Endothelial cell of umbilical vein (primary cell): ENCODE data around the gene SCN7A. TPM values are rescaled to one million over a fixed set of nuclear protein-coding genes. Genes with fewer than 3 reads are reported as not detected.
A peak's percentile ranks its signal among the peaks of the same experiment; 100 is the strongest.

ENCODE experiments used
- BruUV-seq: library from RNA; stranded (reverse); fragments of 400-500 nt; replicated peaks from 2 replicates; lab custom pipeline; 2021; lab: Mats Ljungman, UMichigan
- CTCF ChIA-PET: fragments of 300-600, 350-600 bp; sonication (Branson Sonifier 250); formaldehyde crosslinking; loops from one replicate; lab custom pipeline; 2021; ENCODE audit warnings: antibody characterized with exemption, inconsistent platforms; lab: Charles Lee
- POLR2A ChIA-PET: fragments of 300-600, 350-600 bp; sonication (Branson Sonifier 250); formaldehyde crosslinking; loops from one replicate; lab custom pipeline; 2021; ENCODE audit warnings: antibody characterized with exemption, inconsistent platforms; lab: Charles Lee
- DNase-seq: peaks from one replicate; pipeline ENCODE4 v3.0.0-alpha.2; 2011; ENCODE audit warnings: low read depth, low spot score
- FAIRE-seq: peaks from 2 replicates; lab custom pipeline; 2011; peaks lifted over from hg19 to GRCh38; lab: Jason Lieb, UNC
- H2AFZ ChIP-seq: 2 replicates; pipeline ENCODE4 v1.6.0; 2012; ENCODE audit warnings: low read depth, low read length, control low read depth, inconsistent platforms
- H3K27ac ChIP-seq: 2 replicates; pipeline ENCODE4 v1.5.1; 2011; ENCODE audit warnings: low read depth, mild to moderate bottlenecking, control low read depth, low read length, moderate library complexity; ENCODE audit not compliant: insufficient read depth
- H3K27me3 ChIP-seq, 2 experiments: 2 replicates each; pipeline versions ENCODE4 v1.6.0 to v1.6.1; 2011; ENCODE audit warnings: low read length in 2 of 2, mixed read lengths in 1 of 2; ENCODE audit not compliant: control insufficient read depth in 2 of 2, insufficient read depth in 2 of 2
- H3K36me3 ChIP-seq, 2 experiments: 2 replicates in 1 of 2; 3 replicates in 1 of 2; pipeline ENCODE4 v1.5.1; 2011; ENCODE audit warnings: low read length in 2 of 2, mild to moderate bottlenecking in 1 of 2, moderate library complexity in 1 of 2; ENCODE audit not compliant: control insufficient read depth in 2 of 2, insufficient read depth in 2 of 2; ENCODE audit errors: extremely low read depth in 1 of 2
- H3K4me1 ChIP-seq: 3 replicates; pipeline ENCODE4 v1.5.1; 2011; ENCODE audit warnings: mild to moderate bottlenecking, low read length; ENCODE audit not compliant: control insufficient read depth, insufficient read depth; ENCODE audit errors: extremely low read depth
- H3K4me2 ChIP-seq: 2 replicates; pipeline ENCODE4 v1.6.1; 2011; ENCODE audit warnings: low read length, control low read depth, mixed read lengths; ENCODE audit not compliant: insufficient read depth
- H3K4me3 ChIP-seq, 3 experiments: fragments of 200-600 bp in 1 of 3; sonication (generic), shearing (Covaris generic) in 1 of 3; replicated peaks in 1 of 3; 2 replicates each; pipeline ENCODE4 v1.5.1; 2011 to 2016; ENCODE audit warnings: control low read depth in 3 of 3, low read length in 3 of 3, mild to moderate bottlenecking in 2 of 3, inconsistent platforms in 1 of 3, low read depth in 1 of 3, moderate library complexity in 1 of 3; ENCODE audit not compliant: insufficient read depth in 1 of 3
- H3K79me2 ChIP-seq: 2 replicates; pipeline ENCODE4 v1.6.0; 2012; ENCODE audit warnings: low read length, inconsistent platforms; ENCODE audit not compliant: control insufficient read depth, insufficient read depth
- H3K9ac ChIP-seq: replicated peaks from 2 replicates; pipeline ENCODE3; 2011; ENCODE audit warnings: low read length, control low read depth; ENCODE audit not compliant: insufficient read depth; ENCODE audit errors: extremely low read depth
- H3K9me1 ChIP-seq: replicated peaks from 3 replicates; pipeline ENCODE4 v1.6.0; 2011; ENCODE audit warnings: mild to moderate bottlenecking, low read length; ENCODE audit not compliant: control insufficient read depth, insufficient read depth; ENCODE audit errors: extremely low read depth
- H3K9me3 ChIP-seq: replicated peaks from 2 replicates; pipeline ENCODE4 v1.5.1; 2012; ENCODE audit warnings: low read length, inconsistent platforms; ENCODE audit not compliant: control insufficient read depth, insufficient read depth
- H4K20me1 ChIP-seq: replicated peaks from 2 replicates; pipeline ENCODE3; 2011; ENCODE audit warnings: mild to moderate bottlenecking, low read length; ENCODE audit not compliant: control insufficient read depth, insufficient read depth; ENCODE audit errors: extremely low read depth
- EZH2 ChIP-seq: IDR thresholded peaks from 2 replicates; pipeline ENCODE4 v1.6.1; 2012; ENCODE audit warnings: borderline replicate concordance, low read depth, mild to moderate bottlenecking, moderate library complexity, low read length, inconsistent platforms; ENCODE audit not compliant: severe bottlenecking
- FOS ChIP-seq: IDR thresholded peaks from 2 replicates; pipeline ENCODE4 v1.6.1; 2011; ENCODE audit warnings: mild to moderate bottlenecking, low read length, moderate library complexity, borderline replicate concordance; ENCODE audit not compliant: insufficient read depth
- GATA2 ChIP-seq: IDR thresholded peaks from 2 replicates; pipeline ENCODE4 v1.7.0; 2011; ENCODE audit warnings: low read depth, mild to moderate bottlenecking, moderate library complexity, mixed read lengths, low read length; ENCODE audit not compliant: insufficient read length, insufficient read depth
- JUN ChIP-seq: IDR thresholded peaks from 2 replicates; pipeline ENCODE4 v1.6.1; 2011; ENCODE audit warnings: borderline replicate concordance, low read depth; ENCODE audit not compliant: insufficient read length, insufficient read depth
- MYC ChIP-seq: IDR thresholded peaks from one replicate; pipeline ENCODE4 v1.6.1; 2011; ENCODE audit warnings: mild to moderate bottlenecking, low read depth, low read length
- POLR2A ChIP-seq: IDR thresholded peaks from 2 replicates; pipeline ENCODE4 v1.6.1; 2012; ENCODE audit warnings: low read depth, mild to moderate bottlenecking, control low read depth, low read length
- POLR2AphosphoS5 ChIP-seq: IDR thresholded peaks from 2 replicates; pipeline ENCODE4 v1.6.1; 2012; ENCODE audit warnings: low read depth, mild to moderate bottlenecking, control low read depth, low read length, moderate library complexity; ENCODE audit not compliant: insufficient read depth
- dilution Hi-C: fragments of 300-500 bp; cut with MboI; formaldehyde crosslinking; loops from one replicate; pipeline ENCODE4 v1.15.0; 2019; ENCODE audit warnings: low sequenced_read_pairs; ENCODE audit not compliant: extremely low pct_ligation_motif_present
- intact Hi-C: fragments of 100-400 bp; cut with micrococcal nuclease; formaldehyde crosslinking; loops from one replicate; pipeline ENCODE4 v1.10.0; 2022
- polyA plus RNA-seq, 4 experiments: library from polyadenylated mRNA; depleted of rRNA in 3 of 4; stranded (reverse) in 3 of 4; unstranded in 1 of 4; fragments of >200 nt; gene quantifications; 2 replicates each; pipeline versions ENCODE4 v1.2.1 to v1.2.3, GENCODE V29; 2011 to 2012; ENCODE audit warnings: missing spikeins in 1 of 4
- total RNA-seq: library from RNA; stranded (reverse); gene quantifications from 2 replicates; pipeline ENCODE4 v1.2.3, GENCODE V29; 2021
- TF ChIP-seq, protein P1 (sequence below), 2 donors: IDR thresholded peaks; 1 replicate in 1 of 2; 2 replicates in 1 of 2; pipeline ENCODE4 v1.5.1; 2011; ENCODE audit warnings: low read length in 2 of 2, mild to moderate bottlenecking in 2 of 2, moderate library complexity in 2 of 2, control low read depth in 1 of 2, inconsistent platforms in 1 of 2, low read depth in 1 of 2; ENCODE audit not compliant: insufficient read depth in 1 of 2; ENCODE audit errors: extremely low read depth in 1 of 2
- TF ChIP-seq, protein P2 (sequence below): IDR thresholded peaks from 2 replicates; pipeline ENCODE4 v1.6.1; 2011; ENCODE audit not compliant: insufficient read depth, insufficient read length

The SCN7A gene
- total and polyA plus RNA-seq, 2 donors (not counting 3 experiments of a cell fraction or from before 2014, with no cell fraction given) = not detected

DNA sequence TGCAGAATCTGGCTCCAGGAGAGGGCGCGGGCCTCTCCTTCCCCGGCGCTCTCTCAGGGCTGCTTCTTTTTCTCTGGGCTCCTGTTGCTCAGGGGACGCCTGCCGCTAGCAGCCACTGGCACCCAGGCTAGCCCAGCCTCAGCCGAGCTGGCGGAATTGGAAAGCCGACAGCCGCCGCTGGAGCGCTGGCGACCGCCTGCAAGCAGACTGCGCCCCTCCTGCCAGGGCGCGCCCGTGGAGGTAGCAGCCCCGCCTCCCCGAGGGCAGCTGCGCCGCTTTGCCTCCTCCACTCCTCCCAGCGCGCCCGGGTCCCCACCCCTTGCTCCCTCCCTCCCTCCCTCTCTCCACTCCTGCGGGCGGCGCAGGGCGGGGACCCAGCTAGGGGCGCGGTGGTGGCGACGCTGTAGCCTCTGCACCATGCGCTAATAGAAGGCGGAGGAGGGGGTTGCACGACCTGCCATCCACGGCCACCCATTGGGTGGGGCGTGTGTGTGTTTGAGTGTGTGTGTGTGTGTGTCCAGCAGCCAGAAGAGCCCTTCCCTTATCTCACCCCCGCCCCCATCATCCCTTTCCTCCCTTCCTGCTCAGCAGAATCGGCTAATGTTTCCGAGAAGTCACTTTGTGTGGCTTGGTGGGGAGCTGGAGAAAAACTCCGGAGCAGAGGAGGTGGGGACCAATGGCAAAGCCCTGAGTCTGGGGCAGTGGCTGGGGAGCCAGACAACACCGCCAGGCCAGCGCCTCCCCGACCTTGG lies 118.1 kb downstream of the SCN7A start, which contains the start of gene SCN9A:
SCN9A (minus strand) TSS at position 209 of the 752 bp plus-strand sequence. CDS start 64,188 bp downstream, outside the sequence.
- no TSS peak for BruUV-seq
- POLR2A ChIA-PET = interaction anchor here (0.9 kb wide), 1 partner anchor 12 kb away, joined by 4 read pairs; no protein-coding TSS in a partner anchor
- FAIRE-seq (peak; percentile 40), DNase-seq (peak; percentile 59)
- no peaks in the 10 kb centered on the region for H4K20me1 ChIP-seq
- H3K4me1 ChIP-seq = peaks cover 10% of the 10 kb centered on the region
- no peaks in the 10 kb centered on the region for H3K9me3 ChIP-seq
- peak within 1 kb of the TSS; percentile 48 to 67 (median 58) for H3K4me3 ChIP-seq
- H3K79me2 ChIP-seq = no peaks in the 10 kb centered on the region
- no peaks in the 10 kb centered on the region for H3K36me3 ChIP-seq
- H3K9me1 ChIP-seq = no peaks in the 10 kb centered on the region
- H3K4me2 ChIP-seq = peak within 1 kb of the TSS; percentile 77
- dilution Hi-C loops = no loop called here
- H3K27me3 ChIP-seq = peaks cover 6 to 19% of the 10 kb centered on the region in 2 experiments
- H2AFZ ChIP-seq = peak within 1 kb of the TSS; percentile 74
- H3K9ac ChIP-seq = peak within 1 kb of the TSS; percentile 32
- CTCF ChIA-PET = interaction anchor here (1.1 to 4.4 kb wide), 11 partner anchors 9 to 196 kb away, joined by 4 to 33 read pairs (median 7); no protein-coding TSS in a partner anchor
- intact Hi-C loops = loop anchor here (1.0 to 5.0 kb wide), 3 partner anchors 8 to 41 kb away; no protein-coding TSS in a partner anchor
- H3K27ac ChIP-seq = no peak within 1 kb of the TSS
- TF ChIP-seq, protein P1, sequence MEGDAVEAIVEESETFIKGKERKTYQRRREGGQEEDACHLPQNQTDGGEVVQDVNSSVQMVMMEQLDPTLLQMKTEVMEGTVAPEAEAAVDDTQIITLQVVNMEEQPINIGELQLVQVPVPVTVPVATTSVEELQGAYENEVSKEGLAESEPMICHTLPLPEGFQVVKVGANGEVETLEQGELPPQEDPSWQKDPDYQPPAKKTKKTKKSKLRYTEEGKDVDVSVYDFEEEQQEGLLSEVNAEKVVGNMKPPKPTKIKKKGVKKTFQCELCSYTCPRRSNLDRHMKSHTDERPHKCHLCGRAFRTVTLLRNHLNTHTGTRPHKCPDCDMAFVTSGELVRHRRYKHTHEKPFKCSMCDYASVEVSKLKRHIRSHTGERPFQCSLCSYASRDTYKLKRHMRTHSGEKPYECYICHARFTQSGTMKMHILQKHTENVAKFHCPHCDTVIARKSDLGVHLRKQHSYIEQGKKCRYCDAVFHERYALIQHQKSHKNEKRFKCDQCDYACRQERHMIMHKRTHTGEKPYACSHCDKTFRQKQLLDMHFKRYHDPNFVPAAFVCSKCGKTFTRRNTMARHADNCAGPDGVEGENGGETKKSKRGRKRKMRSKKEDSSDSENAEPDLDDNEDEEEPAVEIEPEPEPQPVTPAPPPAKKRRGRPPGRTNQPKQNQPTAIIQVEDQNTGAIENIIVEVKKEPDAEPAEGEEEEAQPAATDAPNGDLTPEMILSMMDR (IDR thresholded peaks at IDR 0.05; ENCODE audit: extremely low read depth in 1 of 2, insufficient read depth in 1 of 2, low read depth in 1 of 2, low read length in 2 of 2) = no peak
- no peak for TF ChIP-seq POLR2AphosphoS5
- no peak for TF ChIP-seq EZH2
- TF ChIP-seq, protein P2, sequence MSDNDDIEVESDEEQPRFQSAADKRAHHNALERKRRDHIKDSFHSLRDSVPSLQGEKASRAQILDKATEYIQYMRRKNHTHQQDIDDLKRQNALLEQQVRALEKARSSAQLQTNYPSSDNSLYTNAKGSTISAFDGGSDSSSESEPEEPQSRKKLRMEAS = no peak
- no peak for TF ChIP-seq MYC
- no peak for TF ChIP-seq POLR2A
- no peak for TF ChIP-seq GATA2
- TF ChIP-seq FOS = no peak
- no peak for TF ChIP-seq JUN
